HG02973 (cell line): Measurements from ENCODE around the gene C9.
"Not testable (repeated sequence)": the region's sequence is repeated elsewhere in the genome, so short reads cannot be mapped to it uniquely, and the experiment has no call there.

Experiments
- ATAC-seq: cut with Tn5 transposase; IDR thresholded peaks from one replicate; pipeline ENCODE4 v1.9.1; 2021; ENCODE audit warnings: moderate library complexity; ENCODE audit not compliant: unreplicated experiment

C9 gene

DNA sequence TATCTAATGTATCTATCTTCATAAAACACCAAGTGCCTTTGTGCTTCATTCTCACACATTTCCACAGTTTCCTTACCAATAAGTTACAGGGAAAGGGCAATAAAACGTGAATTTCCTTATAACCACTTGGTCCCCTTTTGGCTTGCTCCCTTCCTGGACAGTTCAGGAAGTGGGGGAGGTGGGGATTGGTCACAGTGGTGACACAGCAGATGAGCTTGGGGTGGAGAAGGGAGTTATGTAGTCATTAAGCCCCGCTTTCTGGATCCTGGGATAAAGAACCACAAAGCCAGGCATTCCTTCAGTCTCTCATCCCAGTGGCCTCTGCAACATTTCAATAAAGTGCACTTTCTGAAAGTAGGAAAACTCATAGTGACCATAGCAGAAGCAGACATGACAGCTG is 97.9 kb downstream of the C9 start:
- ATAC-seq, result no peak

DNA sequence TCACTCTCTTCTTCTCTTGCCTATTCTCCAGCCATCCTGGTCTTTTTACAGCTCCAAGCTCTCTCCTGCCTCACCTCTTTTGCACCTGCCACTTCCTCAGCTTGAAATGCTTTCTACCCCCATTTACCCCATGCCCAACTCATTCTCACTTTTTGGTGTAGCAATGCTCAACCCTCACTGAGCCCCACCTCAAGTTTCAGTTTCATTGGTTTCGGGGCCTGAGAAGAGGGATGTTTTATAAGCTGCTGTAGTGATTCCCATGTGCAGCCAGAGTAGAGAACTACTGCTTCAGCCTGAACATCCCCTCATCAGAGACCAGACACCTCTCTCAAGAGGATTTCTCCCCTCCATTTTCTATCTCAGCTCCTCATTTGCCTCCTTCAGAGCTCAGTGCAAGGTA is 99.8 kb downstream of the C9 start:
- ATAC-seq, result no peak

DNA sequence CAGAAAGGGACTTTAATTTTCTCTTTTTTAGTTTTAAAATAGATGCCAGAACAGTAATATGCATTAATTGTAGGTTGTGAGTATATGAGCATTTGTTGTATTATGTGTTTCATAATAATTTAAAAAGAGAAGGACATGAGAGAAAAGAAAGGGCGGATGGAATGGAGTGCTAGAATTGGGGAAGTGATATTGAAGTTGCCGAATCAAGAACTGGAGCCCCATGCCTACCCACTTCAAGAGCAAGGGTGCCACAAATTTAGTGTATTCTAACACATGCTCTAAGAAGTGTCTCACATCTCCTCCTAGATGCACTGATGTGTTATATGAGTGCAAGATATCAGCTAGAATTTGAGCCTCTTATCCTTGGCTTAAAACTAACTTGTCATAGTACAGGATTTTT is 101.3 kb downstream of the C9 start:
- ATAC-seq, result no peak

DNA sequence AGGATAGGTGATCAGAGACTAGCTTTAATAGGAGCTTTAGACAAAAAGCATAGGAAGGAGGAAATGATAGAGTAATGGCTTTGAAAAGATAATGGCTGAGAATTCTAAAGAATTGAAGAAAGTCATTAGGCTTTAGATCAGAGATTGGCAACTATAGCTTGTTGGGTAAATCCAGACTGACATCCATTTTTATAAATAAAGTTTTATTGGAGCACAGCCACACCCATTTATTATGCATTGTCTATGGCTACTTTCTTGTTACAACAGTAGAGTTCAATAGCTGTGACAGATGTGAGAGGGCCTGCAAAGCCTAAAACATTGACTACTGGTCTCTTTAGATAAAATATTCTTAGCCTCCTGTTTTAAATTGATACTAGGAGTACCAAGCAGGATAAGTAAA is 104.2 kb downstream of the C9 start:
- no peak for ATAC-seq

DNA sequence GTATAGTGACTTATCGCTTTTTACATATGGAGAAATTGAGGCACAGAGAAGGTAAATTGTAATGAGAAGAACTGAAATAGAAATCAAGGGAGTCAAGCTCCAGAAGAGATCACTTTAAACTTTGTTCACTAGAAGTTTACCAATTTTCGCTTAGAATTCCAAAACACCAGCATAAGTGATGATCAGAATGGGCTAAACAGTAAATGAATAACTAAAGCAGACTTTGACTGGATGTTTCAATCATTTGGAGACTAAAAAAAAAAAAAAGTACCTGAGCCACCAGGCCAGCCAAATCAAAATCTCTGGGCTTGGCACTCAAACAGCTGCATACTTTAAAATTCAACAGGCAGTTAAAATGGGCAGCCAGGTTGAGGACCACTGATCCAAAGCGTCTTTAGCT is 106.7 kb downstream of the C9 start:
- ATAC-seq, result no peak

DNA sequence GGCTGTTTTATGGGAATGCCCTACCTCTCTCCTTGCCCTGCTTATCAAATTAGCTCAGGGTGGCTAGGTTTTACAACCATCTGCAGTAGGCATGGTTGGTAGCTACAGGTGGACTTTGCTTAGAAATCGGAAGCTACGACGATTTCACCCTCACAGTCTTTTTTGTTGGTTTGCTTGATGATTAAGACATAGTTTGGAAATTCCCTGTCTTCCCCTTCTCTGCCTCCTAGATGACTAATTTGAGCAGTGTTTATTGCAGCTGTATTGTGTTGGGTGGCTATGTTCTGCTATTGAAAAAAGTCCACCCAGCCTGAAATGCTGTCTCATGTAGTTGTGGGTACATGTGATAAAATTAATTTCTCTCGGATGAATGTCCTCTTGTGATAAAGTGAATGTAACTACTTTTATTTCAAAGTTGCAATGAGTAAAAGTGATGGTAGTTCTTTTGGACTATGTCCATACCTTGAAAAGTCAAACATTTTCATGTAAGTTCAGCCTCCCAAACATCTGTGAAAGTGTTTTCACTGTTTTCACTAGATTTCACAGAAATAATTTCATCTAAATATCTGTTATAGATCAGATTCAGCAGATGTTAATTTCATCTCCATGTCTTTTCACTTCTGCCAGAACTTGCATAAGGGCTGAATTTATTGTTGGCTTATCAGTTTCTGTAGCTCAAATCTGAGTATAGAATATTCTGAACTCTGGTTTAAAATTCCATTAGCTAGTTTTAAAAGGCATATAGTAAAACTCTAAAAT is 107.6 kb downstream of the C9 start:
- ATAC-seq, result no peak

DNA sequence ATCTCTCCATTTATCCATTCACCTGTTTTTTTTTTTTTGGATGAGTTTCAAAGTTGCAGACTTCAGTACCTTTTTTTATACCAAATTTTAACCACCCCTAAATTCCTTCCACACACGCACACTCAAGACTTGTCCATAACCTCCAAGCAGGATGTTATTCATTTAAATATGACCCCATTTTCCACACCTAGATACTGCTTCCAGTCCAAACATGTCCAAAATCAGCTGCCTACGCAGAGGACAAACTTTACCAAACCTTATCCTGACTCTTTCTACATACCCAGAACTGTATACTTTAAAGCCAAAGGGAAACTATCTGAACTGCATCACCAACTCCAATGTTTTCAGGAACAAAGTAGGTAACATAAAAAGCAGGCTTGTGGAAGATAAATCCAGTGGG is 108.9 kb downstream of the C9 start:
- ATAC-seq, result no peak

DNA sequence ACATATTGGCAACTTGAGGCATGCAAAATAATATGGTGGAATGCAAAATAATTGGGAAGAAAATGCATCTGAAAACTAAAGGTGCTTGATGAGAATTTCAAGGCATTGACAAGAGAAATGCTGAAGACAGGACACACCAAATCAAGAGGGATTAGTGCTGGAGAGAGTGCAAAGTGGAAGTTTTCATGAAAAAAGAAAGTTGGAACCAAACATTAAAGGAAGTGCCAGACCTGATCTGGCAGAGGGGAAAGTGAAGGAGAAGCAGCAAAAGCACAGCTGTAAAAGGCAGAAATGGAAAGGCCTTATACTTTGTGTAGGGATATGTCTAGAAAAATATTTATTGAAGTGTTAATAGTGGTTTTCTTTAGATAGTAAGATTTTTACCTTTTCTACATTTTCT is 109.6 kb downstream of the C9 start:
- no peak for ATAC-seq

DNA sequence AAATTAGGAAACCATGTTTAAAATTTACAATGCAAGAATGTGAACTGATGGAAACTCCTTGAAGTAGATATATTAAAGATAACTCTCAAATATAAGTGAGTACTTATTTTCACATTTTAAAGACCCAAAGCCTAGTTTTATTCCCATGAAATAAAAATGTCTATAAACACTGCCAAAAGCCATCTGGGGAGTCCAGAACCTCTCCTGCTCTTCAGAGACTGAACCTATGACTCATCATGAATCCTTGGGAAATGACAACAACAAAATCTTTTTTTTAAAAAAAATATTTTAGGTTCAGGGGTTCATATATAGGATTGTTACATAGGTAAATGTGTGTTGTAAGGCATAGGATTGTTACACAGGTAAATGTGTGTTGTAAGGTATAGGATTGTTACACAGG is 111.1 kb downstream of the C9 start:
- no peak for ATAC-seq

DNA sequence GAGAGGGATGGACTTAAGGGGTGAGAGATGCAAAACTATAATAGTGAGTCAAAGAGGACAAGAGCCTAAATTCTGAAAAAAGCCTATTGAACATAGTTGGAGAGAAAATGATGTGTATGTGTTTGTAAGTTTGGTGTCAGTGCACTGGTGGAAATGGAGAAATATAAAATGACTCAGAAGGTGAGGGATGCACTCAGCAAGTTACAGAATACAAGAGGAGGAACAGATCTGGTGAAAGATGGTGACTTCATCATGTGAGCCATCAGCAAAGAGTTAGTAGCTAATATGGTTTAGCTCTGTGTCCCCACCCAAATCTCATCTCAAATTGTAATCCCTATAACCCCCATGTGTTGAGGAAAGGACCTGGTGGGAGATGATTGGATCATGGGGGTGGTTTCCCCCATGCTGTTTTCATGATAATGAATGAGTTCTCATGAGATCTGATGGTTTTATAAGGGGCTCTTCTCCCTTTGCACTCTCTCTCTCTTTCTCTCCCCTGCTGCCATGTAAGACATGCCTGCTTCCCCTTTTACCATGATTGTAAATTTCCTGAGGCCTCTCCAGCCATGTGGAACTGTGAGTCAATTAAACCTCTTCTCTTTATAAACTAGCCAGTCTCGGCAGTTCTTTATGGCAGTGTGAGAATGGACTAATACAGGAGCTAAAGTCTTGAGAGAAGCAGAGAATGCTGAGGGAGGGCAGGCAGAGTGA is 114.6 kb downstream of the C9 start:
- ATAC-seq, result no peak

DNA sequence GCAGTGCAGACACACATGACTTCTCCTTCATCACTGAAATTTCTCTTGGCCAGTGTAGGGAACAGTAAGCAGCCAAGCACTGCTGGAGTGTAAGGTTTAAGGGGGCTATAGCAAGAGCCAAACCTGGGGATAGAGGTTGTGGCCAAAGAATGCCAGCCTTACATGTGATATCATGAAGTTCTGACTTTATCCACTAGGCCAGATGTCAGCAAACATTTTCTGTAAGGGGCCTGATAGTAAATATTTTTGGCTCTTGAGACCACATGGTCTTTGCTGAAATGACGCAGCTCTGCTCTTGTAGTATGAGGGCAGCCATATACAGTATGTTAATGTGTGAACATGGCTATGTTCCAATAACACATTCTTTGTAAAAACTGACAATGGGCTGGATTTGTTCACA is 115.2 kb downstream of the C9 start:
- ATAC-seq, result no peak

DNA sequence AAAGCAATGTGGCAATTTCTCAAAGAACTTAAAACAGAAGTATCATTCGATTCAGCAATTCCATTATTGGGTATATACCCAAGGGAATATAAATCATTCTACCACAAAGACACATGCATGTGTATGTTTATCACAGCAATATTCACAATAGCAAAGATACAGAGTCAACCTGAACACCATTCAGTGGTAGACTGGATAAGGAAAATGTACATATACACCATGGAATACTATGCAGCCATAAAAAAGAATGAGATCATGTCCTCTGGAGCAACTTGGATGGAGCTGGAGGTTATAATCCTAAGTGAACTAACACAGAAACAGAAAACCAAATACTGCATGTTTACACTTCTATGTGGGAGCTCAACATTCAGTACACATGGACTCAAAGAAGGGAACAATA is 123.5 kb downstream of the C9 start:
- ATAC-seq, result no peak

DNA sequence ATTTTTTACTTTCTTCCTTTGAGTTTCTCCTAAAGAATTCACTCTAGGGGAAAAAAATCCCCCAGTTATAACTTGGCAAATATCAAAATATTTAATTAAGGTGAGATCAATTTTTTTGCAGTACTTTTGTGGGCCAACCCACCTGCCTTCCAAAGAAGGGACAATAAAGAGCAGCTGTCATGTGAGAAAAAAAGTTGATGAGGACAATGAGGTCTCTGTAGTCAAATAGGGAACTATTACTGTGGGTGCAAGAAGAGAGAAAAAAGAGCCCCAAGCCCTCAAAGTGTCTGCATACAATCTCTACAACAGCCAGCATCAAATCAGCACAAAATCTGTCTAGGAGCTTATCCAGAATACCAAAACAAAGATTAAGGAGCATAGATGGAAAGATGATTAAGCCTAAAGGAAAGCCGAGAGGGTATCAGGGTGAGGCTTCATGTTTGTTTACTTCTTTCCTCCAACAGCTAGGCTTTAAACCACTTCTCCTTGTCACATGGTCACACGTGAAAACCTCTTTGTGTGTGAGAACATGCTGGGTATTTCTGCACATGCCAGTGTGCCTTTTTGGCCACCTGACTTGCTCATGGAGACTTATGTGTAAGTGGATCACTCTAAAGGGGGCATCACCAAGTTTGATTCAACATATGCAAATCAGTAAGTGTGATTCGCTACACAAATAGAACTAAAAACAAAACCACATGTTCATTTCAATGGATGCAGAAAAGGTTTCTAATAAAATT is 125.8 kb downstream of the C9 start:
- ATAC-seq, result no peak

DNA sequence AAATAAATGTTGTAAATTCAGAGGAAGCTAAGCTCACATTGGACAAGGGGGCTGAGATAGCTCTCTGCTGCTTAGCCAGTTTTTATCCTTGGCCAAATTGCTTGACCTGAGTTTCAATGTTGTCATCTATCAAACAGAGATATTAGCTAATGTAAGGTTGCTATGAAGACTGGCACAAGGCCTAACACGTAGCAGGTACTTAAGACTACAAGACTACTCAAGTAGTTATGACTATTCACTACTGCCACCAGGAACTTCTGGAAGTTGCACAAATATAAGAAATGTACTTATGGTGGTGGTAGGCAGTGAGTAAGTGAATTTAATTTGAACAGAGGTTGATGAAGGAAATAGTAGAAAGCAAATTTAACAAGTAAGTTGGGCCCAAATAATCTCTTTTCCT is 127.6 kb downstream of the C9 start:
- ATAC-seq, result no peak

DNA sequence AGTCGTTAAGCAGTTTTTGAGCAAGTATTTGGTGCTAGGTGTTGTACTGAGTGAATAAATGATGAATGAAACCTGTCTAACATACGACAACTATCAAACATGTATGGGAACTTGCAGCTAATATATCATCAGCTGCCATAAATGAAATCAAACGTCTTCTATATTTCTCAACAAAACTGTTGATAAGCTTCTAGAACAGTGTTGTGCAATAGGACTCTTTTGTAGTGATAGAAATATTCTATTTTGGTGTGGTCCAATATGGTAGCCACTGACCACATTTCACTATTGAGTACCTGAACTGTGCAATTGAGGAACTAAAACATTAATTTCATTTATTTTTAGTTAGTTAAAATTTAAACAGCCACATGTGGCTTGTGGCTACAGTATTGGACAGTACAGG is 128.6 kb downstream of the C9 start:
- ATAC-seq, result no peak

DNA sequence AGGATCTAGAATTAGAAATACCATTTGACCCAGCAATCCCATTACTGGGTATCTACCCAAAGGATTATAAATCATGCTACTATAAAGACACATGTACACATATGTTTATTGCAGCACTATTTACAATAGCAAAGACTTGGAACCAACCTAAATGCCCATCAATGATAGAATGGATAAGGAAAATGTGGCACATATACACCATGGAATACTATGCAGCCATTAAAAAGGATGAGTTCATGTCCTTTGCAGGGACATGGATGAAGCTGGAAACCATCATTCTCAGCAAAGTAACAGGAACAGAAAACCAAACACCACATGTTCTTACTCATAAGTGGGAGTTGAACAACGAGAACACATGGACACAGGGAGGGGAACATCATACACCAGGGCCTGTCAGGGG is 129.8 kb downstream of the C9 start:
- ATAC-seq, result not testable (repeated sequence)
